MG63 (cell line): ENCODE measurements around the gene NPC1. TPM values are rescaled to one million over a fixed set of nuclear protein-coding genes. Genes with fewer than 3 reads are reported as not detected.
"Not testable (repeated sequence)": the region's sequence is repeated elsewhere in the genome, so short reads cannot be mapped to it uniquely, and the experiment has no call there.

Experiments used
- DNase-seq: peaks from one replicate; pipeline ENCODE4 v3.0.0-alpha.2; 2020
- H3K27me3 ChIP-seq: fragments of 250-450 bp; sonication (Bioruptor Pico); 2 replicates; pipeline ENCODE4 v1.5.1; 2020; ENCODE audit warnings: mild to moderate bottlenecking, moderate library complexity
- H3K36me3 ChIP-seq: fragments of 250-450 bp; sonication (Bioruptor Pico); 2 replicates; pipeline ENCODE4 v1.5.1; 2020; ENCODE audit warnings: mild to moderate bottlenecking, moderate library complexity
- H3K4me3 ChIP-seq: fragments of 250-450 bp; sonication (Bioruptor Pico); 2 replicates; pipeline ENCODE4 v1.5.1; 2020; ENCODE audit warnings: mild to moderate bottlenecking, moderate library complexity
- H3K9me3 ChIP-seq: fragments of 250-450 bp; sonication (Bioruptor Pico); 2 replicates; pipeline ENCODE4 v1.5.1; 2020; ENCODE audit warnings: mild to moderate bottlenecking, moderate library complexity
- total RNA-seq: library from RNA; depleted of rRNA; stranded (reverse); fragments of >200 nt; shearing (Covaris generic); gene quantifications from 2 replicates; pipeline ENCODE4 v1.2.3, GENCODE V29; 2014; ENCODE audit warnings: low replicate concordance

Gene NPC1
- total RNA-seq, 1 experiment from 2014 or later = 8.5 TPM

DNA sequence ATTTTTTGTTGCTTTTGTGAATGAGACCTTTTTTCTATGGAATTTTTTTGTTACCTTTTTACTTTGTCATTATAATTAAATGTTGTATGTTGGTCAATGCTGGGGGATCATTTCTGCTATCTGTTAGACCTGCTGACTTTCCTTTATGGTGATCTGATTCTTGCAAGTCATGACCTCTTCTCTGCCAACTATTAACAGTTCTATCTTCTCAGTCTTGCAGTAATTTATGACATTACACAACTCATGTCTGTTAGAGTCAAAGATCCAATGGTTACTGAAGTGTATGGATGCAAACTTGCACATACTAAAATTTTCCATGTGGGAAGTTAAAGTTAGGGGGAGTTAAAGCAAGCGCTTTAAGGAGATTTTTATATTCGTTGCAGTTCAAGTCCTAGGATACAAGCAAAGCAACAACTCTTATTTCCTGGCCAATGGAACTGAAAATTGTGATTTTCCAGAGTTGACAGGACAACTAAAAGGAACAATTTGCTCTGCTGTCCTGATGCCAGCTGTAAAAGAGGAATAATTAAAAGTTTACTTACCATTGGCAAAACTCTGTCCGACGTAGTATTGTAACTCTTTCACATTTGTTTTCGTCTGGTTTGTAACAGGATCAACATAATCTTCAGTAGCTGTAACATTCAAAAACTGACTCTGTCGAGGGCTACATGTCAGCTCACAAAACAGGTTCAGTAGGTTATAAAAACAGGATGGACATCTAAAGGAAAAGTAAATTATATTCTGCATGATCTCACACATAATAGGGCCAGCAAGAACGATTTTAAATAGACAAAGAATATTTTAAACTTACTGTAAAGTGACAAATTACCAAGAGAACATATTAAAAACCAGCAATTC, 17.8 kb downstream of the NPC1 start:
- H3K36me3 ChIP-seq = peaks cover 49% of the 10 kb centered on the region
- DNase-seq = no peak
- H3K27me3 ChIP-seq = no peaks in the 10 kb centered on the region
- no peak overlapping the region for H3K4me3 ChIP-seq
- no peaks in the 10 kb centered on the region for H3K9me3 ChIP-seq

DNA sequence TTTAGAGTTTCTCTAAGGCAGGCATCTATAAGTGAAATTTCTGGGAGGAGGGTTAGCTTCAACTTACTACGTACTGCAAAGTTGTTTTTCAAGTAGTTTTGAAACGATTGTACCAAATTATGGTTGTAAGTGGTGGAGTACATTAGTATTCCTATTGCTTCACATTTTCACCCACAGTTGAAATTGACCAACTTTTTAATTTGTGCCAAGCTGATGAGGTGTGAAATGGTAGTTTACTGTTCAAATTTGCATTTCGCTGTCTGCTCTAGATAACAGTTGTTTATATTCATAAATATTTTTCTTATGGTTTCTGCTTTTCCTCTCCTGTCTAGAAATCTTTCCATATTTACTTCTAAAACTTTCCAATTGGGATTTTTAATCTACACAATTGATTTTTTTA, 18.6 kb downstream of the NPC1 start:
- H3K36me3 ChIP-seq = peaks cover 51% of the 10 kb centered on the region

DNA sequence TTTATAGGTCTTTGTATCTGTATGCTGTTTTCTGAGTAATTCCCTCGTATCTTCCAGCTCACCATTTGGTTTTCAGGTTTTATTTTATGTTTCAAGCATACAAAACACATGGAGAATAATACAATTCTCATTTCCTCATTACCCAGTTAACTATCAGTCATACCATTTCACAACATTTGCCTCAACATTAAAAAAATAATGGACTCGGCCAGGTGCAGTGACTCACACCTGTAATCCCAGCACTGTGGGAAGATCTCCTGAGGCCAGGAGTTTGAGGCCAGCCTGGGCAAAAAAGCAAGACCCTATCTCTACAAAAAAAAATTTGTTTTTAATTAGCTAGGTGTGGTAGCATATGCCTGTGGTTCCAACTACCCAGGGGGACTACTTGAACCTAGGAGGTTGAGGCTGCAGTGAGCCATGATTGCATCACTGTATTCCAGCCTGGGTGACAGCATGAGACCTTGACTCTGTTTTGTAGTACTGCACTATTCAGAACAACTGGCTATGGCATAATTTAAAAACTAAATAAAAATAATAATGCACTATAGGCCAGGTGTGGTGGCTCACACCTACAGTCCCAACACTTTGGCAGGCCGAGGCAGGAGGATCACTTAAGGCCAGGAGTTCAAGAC, 20.3 kb downstream of the NPC1 start:
- H3K4me3 ChIP-seq = no peak overlapping the region
- H3K36me3 ChIP-seq = peaks cover 53% of the 10 kb centered on the region
- no peaks in the 10 kb centered on the region for H3K9me3 ChIP-seq
- DNase-seq = no peak
- no peaks in the 10 kb centered on the region for H3K27me3 ChIP-seq

More for the DNA sequence above, 18.6 kb downstream of the NPC1 start:
- DNase-seq = no peak
- Histone ChIP-seq H3K27me3 (no peaks in the 10 kb centered on the region), H3K4me3 (no peak overlapping the region), H3K9me3 (no peaks in the 10 kb centered on the region)

DNA sequence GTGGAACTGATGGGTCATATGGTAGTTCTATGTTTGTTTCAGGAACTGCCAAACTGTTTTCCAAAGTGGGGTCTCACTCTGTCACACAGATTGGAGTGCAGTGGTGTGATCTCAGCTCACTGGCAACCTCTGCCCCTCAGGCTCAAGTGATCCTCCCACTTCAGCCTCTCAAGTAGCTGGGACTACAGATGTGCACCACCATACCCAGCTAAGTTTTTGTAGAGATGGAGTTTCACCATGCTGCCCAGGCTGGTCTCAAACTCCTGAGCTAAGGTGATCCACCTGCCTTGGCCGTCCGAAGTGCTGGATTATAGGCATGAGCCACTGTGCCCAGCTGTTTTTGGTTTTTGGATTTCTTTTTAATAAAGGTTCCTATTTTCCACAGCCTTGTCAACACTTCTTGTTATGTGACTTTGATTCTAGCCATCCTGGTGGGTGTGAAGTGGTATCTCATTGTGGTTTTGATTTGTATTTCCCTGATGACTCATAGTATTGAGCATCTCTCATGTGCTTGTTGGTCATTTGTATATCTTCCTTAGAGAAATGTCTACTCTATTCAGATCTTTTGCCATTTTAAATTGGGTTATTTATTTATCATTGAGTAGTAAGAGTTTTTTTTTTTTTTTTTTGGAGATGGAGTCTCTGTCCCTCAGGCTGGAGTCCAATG, 22.8 kb downstream of the NPC1 start:
- Histone ChIP-seq H3K9me3 (no peaks in the 10 kb centered on the region), H3K4me3 (no peak overlapping the region), H3K36me3 (peaks cover 43% of the 10 kb centered on the region), H3K27me3 (no peaks in the 10 kb centered on the region)
- no peak for DNase-seq

DNA sequence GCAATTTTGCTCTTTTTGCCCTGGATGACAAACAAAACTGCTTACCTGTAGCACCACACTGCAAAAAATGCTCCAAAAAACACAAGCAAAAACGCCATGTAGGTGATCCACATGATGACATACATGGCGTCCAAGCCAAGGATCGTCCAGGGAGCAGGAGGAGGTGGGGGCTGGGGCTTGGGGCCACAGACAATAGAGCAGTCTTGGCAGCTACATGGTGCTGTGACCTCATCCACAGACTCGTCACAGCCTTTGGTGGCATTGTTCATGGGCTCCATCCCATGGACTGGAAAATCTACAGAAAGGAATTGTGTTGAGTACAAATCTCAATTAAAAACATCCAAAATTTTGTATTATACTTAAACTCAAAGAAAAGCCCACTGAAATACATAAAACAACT, 26.1 kb downstream of the NPC1 start:
- no peaks in the 10 kb centered on the region for H3K9me3 ChIP-seq
- H3K4me3 ChIP-seq = no peak overlapping the region
- peaks cover 31% of the 10 kb centered on the region for H3K36me3 ChIP-seq
- no peaks in the 10 kb centered on the region for H3K27me3 ChIP-seq
- no peak for DNase-seq

DNA sequence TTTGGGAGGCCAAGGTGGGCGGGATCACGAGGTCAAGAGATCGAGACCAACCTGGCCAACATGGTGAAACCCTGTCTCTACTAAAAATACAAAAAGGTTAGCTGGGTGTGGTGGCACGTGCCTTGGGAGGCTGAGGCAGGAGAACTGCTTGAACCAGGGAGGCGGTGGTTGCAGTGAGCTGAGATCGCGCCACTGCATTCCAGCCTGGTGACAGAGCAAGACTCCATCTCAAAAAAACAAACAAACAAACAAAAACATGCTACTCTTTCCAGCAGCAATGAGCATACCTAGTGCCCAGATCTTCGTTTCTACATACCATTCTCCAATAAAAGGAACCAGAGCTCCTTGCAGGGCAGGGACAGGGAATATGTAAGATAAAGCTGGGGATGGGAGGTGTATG, 28.8 kb downstream of the NPC1 start:
- not testable (repeated sequence) for H3K4me3 ChIP-seq, H3K27me3 ChIP-seq, DNase-seq, H3K9me3 ChIP-seq
- H3K36me3 ChIP-seq = peaks cover 22% of the 10 kb centered on the region

DNA sequence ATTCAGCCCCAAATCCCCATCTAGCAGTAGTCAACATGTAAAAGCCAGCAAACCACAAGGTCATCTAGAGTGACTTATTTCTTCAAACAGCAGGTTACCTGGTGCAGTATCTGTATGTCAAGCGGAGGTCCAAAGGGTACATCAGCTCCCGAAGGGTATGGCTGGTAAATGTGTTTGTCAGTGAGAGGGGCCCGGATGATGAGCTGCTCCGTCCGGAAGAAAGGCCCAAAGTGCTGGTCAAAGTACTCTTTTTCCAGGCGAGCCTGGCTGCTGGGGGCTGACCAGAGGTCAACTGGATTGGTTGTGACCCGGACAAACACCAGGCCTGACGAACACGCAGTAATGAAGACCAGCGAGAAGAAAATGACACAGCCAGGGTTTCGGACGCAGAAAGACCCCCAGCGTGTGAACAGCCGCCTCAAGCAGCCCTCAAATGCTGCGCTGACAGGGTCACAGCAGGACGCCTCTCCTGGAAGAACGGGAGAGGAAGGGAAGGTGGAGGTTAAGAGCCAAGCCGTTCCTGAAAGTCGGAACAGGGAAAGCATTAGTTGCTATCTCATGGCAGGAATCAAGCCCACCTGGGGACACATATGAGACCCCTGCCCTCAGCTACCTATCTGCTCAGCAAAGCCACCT, 30.0 kb downstream of the NPC1 start:
- no peaks in the 10 kb centered on the region for H3K27me3 ChIP-seq
- DNase-seq = no peak
- no peaks in the 10 kb centered on the region for H3K9me3 ChIP-seq
- H3K4me3 ChIP-seq = no peak overlapping the region
- peaks cover 23% of the 10 kb centered on the region for H3K36me3 ChIP-seq

DNA sequence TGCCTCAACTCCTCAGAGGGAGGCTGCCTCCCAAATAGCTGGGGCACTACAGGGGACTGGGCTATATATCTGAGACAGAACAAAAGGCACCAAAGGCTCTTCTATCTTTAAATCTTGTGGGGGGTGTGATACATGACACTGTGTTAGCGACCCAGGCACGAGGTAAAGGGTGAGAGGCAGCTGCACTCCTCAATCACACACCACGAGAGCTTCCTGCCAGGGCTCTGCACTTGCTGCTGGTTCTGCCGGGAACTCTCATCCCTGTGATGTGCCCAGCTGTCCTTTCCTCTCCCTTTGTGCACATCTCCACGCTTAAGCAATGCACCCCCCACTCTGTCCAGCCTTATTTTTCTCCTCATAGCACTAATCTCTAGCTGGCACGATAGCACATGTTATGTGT, 32.4 kb downstream of the NPC1 start:
- Histone ChIP-seq H3K4me3 (no peak overlapping the region), H3K9me3 (no peaks in the 10 kb centered on the region), H3K27me3 (no peaks in the 10 kb centered on the region), H3K36me3 (peaks cover 23% of the 10 kb centered on the region)
- no peak for DNase-seq

DNA sequence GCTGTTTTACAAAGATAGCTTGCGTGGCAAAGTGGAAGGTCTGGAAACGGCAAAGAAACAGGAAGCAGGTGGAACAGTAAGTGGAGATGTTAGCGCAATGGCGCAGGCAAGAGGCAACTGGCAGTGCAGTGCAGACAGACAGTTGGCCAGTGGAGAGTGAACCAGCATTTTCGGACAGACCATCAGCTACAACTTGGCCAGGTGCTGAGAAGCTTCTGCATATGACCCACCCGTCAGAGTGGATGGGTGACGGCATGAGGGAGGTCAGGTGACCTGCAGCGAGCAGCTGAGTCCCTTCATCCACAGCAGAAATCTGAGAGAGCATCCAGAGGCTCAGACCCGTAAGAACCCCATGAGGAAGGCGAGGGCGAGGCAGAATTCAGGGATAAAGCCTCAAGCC, 33.8 kb downstream of the NPC1 start:
- no peak for DNase-seq
- Histone ChIP-seq H3K9me3 (no peaks in the 10 kb centered on the region), H3K36me3 (peaks cover 23% of the 10 kb centered on the region), H3K4me3 (no peak overlapping the region), H3K27me3 (no peaks in the 10 kb centered on the region)

DNA sequence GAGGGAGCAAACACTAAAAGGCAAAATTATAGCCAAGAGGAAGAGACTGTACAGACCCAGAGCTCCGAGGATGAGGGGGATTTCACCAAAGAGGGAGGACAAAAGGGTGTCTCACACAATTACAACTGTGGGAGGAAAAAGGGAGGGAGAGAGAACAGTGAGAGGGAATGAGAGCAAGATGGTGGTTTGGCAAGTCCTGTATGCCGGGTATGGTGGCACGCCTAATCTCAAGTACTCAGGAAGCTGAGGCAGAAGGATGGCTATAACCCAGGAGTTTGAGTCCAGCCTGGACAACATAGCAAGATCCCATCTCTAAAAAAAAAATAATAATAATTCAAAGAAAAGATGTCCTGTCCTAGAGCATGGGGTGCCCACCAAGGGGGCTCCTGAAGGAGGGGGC, 34.3 kb downstream of the NPC1 start:
- peaks cover 23% of the 10 kb centered on the region for H3K36me3 ChIP-seq
- H3K27me3 ChIP-seq = no peaks in the 10 kb centered on the region
- H3K9me3 ChIP-seq = no peaks in the 10 kb centered on the region
- H3K4me3 ChIP-seq = no peak overlapping the region
- DNase-seq = no peak

DNA sequence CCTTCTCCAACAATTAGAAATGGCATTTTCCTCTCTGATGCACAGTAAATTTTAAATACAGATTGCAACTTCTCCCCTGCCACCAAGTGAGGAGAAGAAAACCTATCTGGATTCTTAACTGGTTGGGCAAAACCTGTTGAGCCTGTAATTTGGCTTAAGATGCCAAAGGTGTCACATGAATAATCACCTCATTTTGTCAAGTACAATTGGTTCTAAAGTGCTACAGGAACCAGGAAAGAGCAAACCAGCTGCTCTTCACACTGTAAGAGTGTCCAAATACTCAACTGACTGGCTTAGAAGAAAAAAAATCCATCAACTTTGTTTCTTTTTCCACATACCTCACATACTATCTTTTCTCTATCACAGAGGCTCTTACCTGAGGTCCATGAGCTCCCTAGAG, 35.4 kb downstream of the NPC1 start:
- Histone ChIP-seq H3K27me3 (no peaks in the 10 kb centered on the region), H3K36me3 (peaks cover 20% of the 10 kb centered on the region), H3K4me3 (no peak overlapping the region), H3K9me3 (no peaks in the 10 kb centered on the region)
- no peak for DNase-seq

DNA sequence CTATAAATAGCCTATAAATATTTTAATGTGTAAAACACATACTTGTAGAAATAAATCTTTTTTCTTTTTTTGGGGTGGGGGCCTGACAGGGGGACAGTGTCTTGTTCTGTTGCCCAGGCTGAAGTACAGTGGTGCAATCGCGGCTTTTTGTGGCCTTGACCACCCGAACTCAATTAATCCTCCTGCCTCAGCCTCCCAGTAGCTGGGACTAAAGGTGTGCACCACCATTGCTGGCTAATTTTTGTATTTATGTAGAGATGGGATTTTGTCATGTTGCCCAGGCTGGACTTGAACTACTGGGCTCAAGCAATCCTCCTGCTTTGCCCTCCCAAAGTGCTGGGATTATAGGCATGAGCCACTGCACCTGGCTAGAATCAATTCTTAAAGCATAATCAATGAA, 37.6 kb downstream of the NPC1 start:
- Histone ChIP-seq H3K27me3 (no peaks in the 10 kb centered on the region), H3K36me3 (peaks cover 13% of the 10 kb centered on the region), H3K4me3 (no peak overlapping the region), H3K9me3 (no peaks in the 10 kb centered on the region)
- DNase-seq = no peak

DNA sequence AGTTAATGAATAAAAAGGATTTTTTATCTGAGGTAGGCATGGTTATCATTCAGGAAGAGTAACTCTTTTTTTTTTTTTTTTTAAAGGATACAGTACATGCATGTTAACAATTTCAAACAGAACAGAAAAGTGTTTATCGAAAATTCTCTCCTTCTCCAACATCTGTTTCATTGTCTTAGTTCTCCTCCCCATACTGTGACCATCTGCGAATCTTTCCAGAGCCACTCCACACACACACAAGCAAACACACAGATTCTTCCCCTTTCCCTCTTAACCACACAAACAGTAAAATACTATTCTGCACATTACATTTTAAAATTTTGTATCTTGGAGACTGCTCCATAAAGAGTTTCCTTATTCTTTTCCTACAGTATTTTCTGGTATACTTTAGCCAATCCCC, 38.0 kb downstream of the NPC1 start:
- H3K36me3 ChIP-seq = peaks cover 13% of the 10 kb centered on the region

DNA sequence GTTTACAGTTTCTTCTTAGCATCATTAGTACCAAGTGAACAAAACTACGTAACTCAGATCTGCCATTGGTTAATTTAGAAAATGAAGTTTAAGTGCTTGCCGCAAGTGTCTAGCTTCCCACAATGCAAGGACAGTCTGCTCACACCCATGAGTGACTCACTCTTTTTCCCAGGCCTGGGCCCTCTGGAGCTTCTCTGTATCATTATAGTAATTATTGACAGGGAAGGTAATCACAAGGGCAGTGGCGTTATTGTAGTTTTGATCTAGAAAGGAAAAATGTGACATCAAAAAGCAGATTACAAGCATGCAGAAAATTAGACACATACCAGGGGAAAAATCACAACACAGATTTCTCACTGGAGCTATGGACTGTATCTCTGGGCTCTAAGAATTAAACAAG, 38.5 kb downstream of the NPC1 start:
- H3K9me3 ChIP-seq = no peaks in the 10 kb centered on the region
- no peaks in the 10 kb centered on the region for H3K27me3 ChIP-seq
- no peak for DNase-seq
- no peak overlapping the region for H3K4me3 ChIP-seq
- H3K36me3 ChIP-seq = peaks cover 13% of the 10 kb centered on the region

More for the DNA sequence above, 38.0 kb downstream of the NPC1 start:
- H3K27me3 ChIP-seq = no peaks in the 10 kb centered on the region
- H3K4me3 ChIP-seq = no peak overlapping the region
- no peaks in the 10 kb centered on the region for H3K9me3 ChIP-seq
- no peak for DNase-seq

DNA sequence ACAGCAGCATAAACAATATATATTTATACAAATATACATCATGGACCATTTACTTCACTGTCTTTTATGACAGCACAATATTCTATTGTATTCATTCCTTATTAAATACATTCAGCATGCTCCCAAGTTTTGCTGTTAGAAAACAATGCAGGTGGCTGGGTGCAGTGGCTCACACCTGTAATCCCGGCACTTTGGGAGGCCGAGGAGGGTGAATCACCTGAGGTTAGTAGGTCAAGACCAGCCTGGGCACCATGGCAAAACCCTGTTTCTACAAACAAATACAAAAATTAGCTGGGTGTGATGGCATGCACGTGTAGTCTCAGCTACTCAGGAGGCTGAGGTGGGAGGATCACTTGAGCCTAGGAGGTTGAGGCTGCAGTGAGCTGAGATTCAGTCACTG, 39.0 kb downstream of the NPC1 start:
- no peak for DNase-seq
- Histone ChIP-seq H3K27me3 (no peaks in the 10 kb centered on the region), H3K4me3 (no peak overlapping the region), H3K9me3 (no peaks in the 10 kb centered on the region), H3K36me3 (peaks cover 18% of the 10 kb centered on the region)

DNA sequence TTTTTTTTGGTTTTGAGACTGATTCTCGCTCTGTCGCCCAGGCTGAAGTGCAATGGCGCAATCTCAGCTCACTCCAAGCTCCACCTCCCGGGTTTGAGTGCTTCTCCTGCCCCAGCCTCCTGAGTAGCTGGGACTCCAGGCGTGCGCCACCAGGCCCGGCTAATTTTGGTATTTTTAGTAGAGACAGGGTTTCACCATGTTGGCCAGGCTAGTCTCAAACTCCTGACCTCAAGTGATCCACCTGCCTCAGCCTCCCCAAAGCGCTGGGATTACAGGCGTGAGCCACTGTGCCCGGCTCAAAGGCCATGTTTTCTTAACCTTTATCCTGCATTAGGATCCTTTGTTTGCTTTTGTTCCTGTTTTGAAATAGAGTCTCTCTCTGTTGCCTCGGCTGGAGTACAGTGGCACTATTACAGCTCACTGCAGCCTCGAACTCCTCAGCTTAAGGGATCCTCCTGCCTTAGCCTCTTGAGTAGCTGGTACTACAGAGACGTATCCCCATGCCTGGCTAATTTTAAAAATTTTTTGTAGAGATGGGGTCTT, 41.0 kb downstream of the NPC1 start:
- no peak overlapping the region for H3K4me3 ChIP-seq
- no peak for DNase-seq
- no peaks in the 10 kb centered on the region for H3K27me3 ChIP-seq
- H3K36me3 ChIP-seq = peaks cover 11% of the 10 kb centered on the region
- no peaks in the 10 kb centered on the region for H3K9me3 ChIP-seq

DNA sequence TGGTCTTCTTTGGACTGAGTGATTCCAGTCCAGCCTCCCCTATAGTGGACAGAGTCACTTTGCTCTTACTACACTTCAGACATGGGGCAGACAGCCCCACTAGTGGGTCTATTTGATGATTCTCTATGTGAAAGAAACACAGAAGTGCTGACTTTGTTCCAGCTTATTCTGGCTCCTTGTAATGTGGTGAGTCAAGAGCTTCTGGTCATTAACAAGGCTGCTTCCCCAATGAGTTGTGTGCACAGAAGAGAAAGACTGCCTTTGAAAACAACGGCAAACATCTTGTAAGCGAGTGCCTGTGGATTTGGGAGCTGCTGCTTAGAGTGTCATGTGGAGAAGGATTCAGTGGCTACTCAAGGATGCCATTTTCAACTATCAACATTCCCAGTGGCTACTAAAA, 43.8 kb downstream of the NPC1 start:
- DNase-seq = no peak
- Histone ChIP-seq H3K36me3 (peaks cover 20% of the 10 kb centered on the region), H3K27me3 (no peaks in the 10 kb centered on the region), H3K4me3 (no peak overlapping the region), H3K9me3 (no peaks in the 10 kb centered on the region)
